ENCODE results near the gene NT5M. TPM values are rescaled to one million over a fixed set of nuclear protein-coding genes. Genes with fewer than 3 reads are reported as not detected.

NT5M gene
- total RNA-seq, 4 donors from 2014 or later: 1.5 TPM; not detected in 3

GRCh38 chr17:17349724-17350106 is 46.5 kb downstream of the NT5M start:
- Histone ChIP-seq H3K36me3 (no peaks in the 10 kb centered on the region), H3K4me1 (no peaks in the 10 kb centered on the region), H3K9me3 (no peaks in the 10 kb centered on the region), H3K27me3 (no peaks in the 10 kb centered on the region), H3K4me3 (no peak overlapping the region), H3K27ac (no peak overlapping the region)
- peak in 2 of 3 donors; percentile 24 to 40 for DNase-seq
- TF ChIP-seq CTCF (IDR thresholded peaks at IDR 0.05) (no peak), POLR2A (IDR thresholded peaks at IDR 0.05) (no peak)

- Histone ChIP-seq H3K36me3 (no peaks in the 10 kb centered on the region), H3K27me3 (no peaks in the 10 kb centered on the region), H3K4me3 (no peak overlapping the region), H3K4me1 (no peaks in the 10 kb centered on the region), H3K9me3 (no peaks in the 10 kb centered on the region), H3K27ac (no peak overlapping the region)
- TF ChIP-seq CTCF (IDR thresholded peaks at IDR 0.05) (no peak), POLR2A (IDR thresholded peaks at IDR 0.05) (no peak)
- peak in 1 of 3 donors; percentile 34 for DNase-seq
Measured at GRCh38 chr17:17350491-17351355, 47.5 kb downstream of the NT5M start.

- H3K4me1 ChIP-seq: no peaks in the 10 kb centered on the region
- H3K27ac ChIP-seq: no peak overlapping the region
- H3K4me3 ChIP-seq: no peak overlapping the region
- H3K9me3 ChIP-seq: no peaks in the 10 kb centered on the region
- H3K36me3 ChIP-seq: no peaks in the 10 kb centered on the region
- H3K27me3 ChIP-seq: no peaks in the 10 kb centered on the region
- DNase-seq: peak in 1 of 3 donors; percentile 43
- TF ChIP-seq POLR2A (IDR thresholded peaks at IDR 0.05) (no peak), CTCF (IDR thresholded peaks at IDR 0.05) (no peak)
Measured at GRCh38 chr17:17351356-17351891, 48.3 kb downstream of the NT5M start.

- H3K4me3 ChIP-seq: no peak overlapping the region
- no peaks in the 10 kb centered on the region for H3K4me1 ChIP-seq
- H3K27ac ChIP-seq: no peak overlapping the region
- DNase-seq: peak in 1 of 3 donors; percentile 49
- H3K36me3 ChIP-seq: no peaks in the 10 kb centered on the region
- no peak for TF ChIP-seq CTCF (IDR thresholded peaks at IDR 0.05)
- TF ChIP-seq POLR2A (IDR thresholded peaks at IDR 0.05): no peak
- no peaks in the 10 kb centered on the region for H3K9me3 ChIP-seq
- no peaks in the 10 kb centered on the region for H3K27me3 ChIP-seq
Measured at GRCh38 chr17:17351901-17352781, 49.0 kb downstream of the NT5M start.

- Histone ChIP-seq H3K36me3 (no peaks in the 10 kb centered on the region), H3K4me1 (no peaks in the 10 kb centered on the region), H3K27me3 (no peaks in the 10 kb centered on the region), H3K4me3 (no peak overlapping the region), H3K27ac (no peak overlapping the region), H3K9me3 (no peaks in the 10 kb centered on the region)
- TF ChIP-seq CTCF (IDR thresholded peaks at IDR 0.05): no peak
- TF ChIP-seq POLR2A (IDR thresholded peaks at IDR 0.05): no peak
- DNase-seq: peak in 1 of 3 donors; percentile 38
Measured at GRCh38 chr17:17352836-17353624, 49.9 kb downstream of the NT5M start.

All from Peyer's patch (tissue), 4 donors.